HG02678 (cell line): ENCODE data around the gene CD2BP2.
A peak's percentile ranks its signal among the peaks of the same experiment; 100 is the strongest.

Experiments used
- ATAC-seq: cut with Tn5 transposase; IDR thresholded peaks from one replicate; pipeline ENCODE4 v1.9.1; 2021; ENCODE audit warnings: mild to moderate bottlenecking, moderate library complexity; ENCODE audit not compliant: unreplicated experiment

CD2BP2 gene

DNA sequence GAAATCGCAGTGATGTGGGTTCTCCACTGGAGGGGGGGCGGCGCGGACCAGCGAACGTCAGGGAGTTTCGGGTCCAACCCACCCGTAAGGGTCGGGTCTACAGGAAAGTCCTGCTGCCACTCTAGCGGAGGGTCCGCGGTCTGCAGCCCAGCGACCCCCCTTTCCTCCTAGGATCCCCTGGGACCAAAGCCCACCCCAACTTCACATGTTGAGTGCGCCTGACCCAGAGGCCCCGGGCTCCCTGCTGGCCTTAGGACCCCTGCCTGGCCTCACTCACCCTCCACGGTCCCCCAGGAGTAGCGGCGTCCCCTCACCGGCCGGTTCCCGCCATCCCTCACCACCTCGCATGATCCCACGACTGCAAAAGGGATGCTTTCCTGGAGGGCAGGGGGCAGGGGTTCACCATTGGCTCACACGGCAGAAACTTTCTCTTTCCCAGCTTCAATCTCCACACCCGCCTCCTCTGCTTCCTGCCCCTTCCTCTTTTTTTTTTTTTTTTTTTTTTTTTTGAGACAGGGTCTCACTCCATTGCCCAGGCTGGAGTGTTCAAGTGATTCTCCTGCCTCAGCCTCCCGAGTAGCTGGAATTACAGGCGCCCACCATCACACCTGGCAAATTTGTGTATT, 24.2 kb upstream of the CD2BP2 start:
- no peak for ATAC-seq

DNA sequence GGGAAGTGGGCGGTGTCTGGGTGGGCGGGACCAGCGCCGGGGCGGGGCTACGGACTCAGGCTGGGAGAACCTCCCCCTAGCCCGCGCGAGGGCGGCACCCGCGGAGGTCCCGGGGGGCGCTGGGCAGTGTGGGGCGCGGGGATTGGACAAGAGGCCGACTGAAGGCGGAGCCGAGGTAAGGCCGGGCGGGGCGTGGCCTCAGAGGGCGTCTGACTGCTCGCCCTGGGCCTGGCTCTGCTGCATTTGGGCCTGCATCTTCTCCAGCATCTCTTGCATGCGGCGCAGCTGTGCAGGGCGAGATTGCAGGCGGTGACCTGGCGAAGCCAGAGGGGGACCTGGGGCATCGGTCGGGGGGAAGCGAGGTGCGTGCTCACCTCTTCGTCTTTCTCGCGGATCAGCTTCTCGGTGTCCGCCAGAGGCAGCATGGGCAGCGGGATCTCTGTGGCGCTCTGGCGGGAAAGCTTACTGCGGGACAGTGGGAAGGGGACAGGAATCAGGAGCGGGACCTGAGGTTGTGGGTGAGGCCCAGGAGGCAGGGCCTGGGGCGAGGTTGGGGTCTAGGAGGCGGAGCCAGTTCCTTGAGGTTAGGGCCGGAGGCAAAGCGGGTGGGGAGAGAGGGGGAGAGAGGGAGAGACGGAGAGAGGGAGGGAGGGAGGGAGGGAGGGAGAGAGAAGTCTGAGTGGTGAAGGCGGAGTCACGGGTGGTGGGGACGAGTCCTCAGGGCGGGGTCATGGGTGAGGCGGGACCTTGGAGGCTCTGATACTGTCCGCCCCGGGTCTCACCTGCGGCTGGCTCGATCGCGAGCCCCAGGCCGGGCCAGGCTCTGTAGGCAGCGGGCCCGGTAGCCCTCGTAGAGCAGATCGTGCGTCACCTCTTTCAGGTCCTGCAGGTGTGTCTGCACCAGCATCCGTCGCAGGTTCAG, 23.4 kb upstream of the CD2BP2 start:
- peak; percentile 88 for ATAC-seq

DNA sequence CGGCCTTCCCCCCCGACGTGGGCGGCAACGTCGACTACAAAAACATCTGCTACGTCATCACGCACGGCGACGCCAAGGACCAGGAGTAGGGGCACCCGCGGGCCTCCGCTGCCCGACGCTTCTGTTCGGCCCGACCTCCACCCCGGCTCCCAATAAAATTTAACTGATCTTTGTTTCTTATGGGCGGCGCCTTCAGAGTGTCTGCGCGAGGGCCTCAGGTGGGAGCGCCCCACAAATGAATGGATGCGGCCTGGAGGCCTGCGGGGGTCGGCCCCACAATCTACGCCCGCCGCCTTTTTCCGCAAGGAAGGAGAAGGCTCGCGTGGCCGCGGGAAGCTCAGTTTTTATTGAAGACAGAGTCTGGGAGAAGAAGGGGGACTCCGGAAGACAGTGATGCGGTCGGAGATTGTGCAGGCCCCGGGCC, 22.7 kb upstream of the CD2BP2 start:
- ATAC-seq: peak; percentile 42

DNA sequence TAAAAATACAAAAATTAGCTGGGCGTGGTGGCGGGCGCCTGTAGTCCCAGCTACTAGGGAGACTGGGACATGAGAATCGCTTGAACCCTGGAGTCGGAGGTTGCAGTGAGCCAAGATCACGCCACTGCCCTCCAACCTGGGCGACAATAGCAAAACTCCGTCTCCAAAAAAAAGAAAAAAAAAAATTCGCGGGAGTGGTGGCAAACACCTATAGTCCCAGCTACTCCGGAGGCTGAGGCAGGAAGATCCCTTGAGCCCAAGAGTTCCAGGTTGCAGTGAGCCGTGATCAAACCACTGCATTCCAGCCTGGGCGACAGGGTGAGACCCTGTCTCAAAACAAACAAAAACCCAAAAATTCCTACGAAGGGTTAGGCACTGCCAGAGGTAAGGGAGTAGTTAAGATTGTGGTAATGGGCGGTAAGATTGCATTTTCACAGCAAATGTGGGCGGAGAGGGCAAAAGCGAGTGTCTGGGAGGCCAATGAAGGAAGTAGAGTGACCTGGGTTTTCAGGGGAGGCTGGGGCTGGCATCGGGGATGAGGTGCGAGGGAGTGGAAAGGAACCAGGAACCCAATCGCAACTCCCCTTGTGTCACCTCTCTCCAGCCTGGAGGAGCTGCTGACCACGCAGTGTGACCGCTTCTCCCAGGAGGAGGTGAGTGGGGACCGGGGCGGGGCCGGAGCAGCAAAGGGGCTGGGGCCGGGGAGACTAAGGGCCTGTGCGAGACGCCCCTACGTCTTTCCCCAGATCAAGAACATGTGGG, 22.1 kb upstream of the CD2BP2 start:
- no peak for ATAC-seq

DNA sequence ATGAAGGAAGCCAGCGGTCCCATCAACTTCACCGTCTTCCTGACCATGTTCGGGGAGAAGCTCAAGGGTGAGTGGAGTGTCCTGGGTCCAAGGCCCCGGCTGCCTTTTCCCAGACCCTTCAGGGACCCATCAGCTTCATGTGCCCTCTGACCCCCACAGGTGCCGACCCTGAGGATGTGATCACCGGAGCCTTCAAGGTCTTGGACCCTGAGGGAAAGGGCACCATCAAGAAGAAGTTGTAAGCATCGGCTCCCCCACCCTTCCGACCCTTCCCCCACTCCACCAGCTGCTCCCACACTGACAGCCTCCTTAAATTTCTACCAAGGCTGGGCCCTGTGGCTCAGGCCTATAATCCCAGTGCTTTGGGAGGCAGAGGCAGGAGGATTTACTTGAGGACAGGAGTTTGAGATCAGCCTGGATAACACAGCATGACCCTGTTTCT, 21.4 kb upstream of the CD2BP2 start:
- no peak for ATAC-seq

DNA sequence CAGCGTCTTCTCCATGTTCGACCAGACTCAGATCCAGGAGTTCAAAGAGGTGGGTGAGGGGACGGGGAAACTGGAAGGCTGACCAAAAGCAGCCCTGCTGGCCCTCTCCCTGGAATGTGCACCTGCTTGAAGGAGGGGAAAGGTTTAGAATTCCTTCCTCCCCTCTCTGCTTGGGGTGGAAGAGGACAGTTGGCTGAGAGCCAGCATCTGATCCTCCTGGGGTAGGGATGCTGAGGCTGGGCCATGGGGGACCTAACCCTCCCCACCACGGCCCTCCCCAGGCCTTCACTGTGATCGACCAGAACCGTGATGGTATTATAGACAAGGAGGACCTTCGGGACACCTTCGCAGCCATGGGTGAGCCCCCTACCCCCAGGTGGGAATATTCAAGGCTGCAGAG, 20.8 kb upstream of the CD2BP2 start:
- ATAC-seq: no peak

DNA sequence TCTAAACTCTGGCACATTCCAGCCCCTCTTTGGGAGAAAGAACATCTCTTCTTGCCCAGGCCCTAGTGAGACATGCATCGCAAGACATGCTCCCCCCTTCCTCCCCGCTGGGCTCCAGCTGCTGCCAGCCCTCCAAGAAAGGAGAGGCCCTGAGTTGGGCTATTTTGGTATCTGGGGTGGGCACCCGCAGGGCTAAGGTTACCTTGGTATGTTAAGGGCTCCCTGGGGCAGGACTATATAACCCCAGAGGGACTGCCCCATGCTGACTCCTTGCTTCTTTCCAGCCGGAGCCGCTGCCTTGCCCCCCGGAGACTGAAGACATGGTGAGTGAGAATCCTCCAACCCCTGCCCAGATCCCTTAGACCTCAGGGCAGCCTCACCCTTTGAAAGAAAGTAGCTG, 19.4 kb upstream of the CD2BP2 start, which contains the start of gene MYL11:
Gene MYL11 (plus strand): TSS at position 265 of the 400 bp plus-strand sequence. CDS start 56 bp downstream, at position 321.
- ATAC-seq: no peak

DNA sequence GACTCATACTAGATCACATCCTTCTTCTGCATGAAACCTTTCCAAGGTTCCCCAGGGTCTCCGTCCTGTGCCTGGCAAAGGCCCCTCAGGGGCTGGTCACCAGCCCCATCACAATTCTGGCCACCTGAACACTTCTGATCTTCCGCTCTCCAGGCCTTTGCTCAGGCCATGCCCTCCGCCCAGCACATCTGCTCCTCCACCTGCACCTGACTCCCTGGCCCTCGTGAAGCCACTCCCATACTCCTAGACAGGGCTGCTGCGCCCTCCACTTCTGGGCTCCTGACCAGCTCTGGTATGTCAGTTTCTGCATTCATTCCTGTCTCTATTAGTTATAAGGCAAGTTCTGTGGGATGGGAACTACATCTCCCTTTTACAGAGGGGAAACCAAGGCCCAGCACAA, 17.6 kb upstream of the CD2BP2 start:
- ATAC-seq: no peak

DNA sequence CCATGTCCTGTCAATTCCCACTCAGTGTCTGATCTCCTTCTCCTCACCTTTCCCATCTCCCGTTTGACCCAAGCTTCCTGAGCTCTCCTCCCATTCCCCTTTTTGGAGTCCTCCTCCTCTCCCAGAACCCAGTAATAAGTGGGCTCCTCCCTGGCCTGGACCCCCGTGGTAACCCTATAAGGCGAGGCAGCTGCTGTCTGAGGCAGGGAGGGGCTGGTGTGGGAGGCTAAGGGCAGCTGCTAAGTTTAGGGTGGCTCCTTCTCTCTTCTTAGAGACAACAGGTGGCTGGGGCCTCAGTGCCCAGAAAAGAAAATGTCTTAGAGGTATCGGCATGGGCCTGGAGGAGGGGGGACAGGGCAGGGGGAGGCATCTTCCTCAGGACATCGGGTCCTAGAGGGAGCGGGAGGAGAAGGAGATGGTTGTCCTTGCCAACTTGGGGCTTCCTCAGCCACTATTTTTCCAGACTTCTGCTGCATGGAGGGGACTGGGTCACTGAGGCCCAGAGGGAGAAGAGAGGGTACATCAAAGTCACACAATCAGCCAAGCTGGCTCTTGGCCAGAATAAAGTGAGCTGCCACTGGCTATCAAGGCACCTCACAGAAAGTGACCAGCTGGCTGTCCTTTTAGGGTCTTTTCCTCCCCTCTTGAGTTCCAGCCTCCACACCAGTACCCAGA, 17.1 kb upstream of the CD2BP2 start:
- no peak for ATAC-seq

DNA sequence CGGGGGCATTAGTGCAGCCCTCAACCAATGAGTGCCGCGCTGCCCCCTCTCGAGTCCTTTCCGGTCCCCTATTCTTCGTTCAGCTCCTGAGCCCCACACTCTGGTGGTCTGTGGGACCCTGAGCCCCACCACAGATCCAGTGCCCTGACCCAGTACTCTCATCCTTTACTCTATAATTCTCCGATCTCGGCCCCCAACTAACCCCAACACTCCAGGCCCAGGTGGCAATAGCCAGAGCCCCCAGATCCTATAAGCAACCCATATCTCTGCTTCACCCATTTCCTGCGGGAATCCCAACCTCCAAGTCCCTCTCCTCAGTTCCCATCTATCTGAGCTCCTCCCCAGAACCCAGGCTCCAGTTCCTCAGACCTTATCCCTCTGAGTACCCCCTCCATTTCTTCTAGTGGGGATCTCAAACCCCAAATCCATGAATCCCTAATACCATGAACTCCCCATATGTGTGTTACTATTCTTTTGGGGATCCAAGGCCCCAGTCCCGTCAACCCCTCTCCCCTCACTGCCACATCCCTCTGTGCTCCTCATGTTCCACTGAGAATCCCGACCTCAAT, 16.2 kb upstream of the CD2BP2 start:
- ATAC-seq: no peak

DNA sequence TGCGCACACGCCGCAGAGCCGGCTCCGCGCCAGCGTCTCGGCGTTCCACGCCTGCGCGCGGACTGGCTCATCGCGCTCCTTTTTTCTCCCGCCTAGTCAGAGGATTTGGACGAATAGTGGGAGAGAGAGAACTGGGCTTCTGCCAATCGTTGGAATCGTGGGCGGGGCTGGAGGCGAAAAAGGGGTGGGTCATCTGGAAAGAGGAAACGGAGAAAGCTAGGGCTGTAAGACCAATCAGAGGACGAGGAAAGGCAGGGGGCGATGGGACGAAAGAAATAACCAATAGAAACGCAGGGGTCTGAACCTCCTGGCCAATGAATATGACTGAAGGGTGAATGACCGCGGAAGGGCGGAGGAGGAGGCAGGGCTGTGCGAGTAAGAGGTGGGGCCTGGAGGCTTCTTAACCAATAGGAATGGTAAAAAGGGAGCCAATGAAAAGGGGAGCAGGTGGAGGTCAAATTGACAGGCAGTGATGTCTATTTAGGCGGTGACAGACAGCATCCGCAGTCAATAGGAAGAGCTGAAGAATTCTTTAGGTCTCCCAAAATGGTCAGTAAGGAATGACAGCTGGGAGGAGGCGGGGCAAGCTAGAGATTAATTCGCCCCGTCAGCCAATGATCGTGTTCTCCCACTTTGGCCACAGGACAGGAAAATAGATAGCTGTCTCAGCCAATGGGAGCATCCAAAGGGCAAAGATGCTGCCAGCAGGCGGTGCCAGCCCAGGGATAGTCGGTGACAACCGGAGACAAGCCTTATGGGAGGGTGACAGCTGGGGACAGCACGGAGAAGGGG, 15.5 kb upstream of the CD2BP2 start, which contains the start of gene TBC1D10B:
Gene TBC1D10B (minus strand): TSS at position 39 of the 792 bp plus-strand sequence. CDS start 311 bp downstream, outside the sequence.
- ATAC-seq: peak; percentile 78

DNA sequence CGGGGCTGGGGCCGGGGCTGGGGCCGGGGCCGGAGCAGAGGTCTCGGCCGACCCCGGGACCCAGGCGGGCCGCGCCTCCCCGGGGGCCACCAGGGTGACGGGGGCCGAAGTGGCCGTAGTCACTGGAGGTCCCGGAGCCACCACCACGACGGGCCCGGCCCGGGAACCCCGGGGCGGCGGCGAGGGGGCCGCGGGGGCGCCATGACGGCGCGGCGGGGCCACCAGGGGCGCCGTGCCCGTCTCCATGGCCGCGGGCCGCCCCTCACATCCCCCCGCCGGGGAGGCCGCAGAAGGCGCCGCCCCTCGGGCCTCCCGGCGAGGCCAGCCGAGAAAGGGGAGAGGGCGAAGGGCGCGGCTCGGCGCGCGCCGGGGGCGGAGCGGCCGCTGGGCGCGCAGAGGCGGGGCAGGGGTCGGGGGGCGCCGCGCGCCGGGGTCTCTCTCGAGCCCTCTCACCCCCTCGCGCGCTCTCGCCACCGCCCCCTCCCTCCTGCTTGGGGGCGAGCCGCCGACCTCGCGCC, 14.9 kb upstream of the CD2BP2 start:
- ATAC-seq: peak; percentile 10

DNA sequence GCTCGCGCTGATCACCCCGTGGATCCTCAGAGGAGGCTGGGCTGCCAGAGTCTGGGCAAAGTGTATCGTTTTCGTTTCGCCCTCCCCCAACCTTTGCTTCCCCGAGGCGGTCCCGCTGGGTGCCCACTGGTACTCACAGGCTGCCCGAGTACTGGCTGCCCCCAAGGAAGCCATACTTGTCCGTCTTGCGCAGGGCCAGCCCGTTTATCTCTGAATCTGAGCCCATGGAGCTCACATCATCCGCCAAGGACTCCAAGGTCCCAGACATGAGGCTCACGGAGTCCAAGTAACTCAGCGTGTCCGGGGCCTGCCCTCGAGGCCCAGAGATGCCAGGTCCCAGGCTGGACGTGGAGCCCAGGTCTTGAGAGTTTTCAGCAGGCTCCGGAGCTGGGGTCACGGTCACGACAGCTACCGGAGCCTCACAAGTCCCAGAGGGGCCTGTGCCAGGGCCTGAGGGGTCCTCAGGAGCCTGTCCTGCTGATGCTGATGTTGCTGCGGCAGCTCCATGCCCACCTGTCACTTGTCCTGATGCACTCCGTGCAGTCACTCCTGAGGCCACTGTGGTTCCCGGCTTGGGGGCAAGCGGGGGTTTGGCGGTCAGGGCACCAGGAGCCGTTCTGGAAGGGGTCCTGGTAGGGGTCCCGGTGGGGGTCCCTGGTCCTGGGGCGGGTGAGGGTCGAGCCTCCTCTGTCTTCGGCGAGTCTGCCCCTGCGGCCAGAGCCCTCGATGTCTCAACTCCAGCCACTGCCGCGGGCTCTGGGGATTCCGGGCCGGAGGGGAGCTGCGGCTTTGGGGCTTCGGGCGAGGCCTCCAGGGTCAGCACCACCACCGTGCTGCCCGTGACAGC, 14.2 kb upstream of the CD2BP2 start:
- ATAC-seq: no peak

DNA sequence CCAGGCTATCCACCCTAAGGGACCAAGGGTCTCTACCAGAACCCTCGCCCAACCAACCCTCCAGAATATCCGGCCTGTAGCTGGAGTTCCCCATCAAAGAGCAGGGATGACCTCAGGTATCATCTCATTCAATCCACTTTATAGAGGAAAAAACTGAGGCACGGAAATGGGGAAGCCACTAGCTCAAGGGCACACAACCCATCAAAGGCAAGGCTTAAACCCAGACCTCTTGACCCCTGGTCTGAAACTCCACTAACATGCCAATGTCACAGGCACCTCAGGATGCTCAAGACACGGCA, 13.6 kb upstream of the CD2BP2 start:
- no peak for ATAC-seq

DNA sequence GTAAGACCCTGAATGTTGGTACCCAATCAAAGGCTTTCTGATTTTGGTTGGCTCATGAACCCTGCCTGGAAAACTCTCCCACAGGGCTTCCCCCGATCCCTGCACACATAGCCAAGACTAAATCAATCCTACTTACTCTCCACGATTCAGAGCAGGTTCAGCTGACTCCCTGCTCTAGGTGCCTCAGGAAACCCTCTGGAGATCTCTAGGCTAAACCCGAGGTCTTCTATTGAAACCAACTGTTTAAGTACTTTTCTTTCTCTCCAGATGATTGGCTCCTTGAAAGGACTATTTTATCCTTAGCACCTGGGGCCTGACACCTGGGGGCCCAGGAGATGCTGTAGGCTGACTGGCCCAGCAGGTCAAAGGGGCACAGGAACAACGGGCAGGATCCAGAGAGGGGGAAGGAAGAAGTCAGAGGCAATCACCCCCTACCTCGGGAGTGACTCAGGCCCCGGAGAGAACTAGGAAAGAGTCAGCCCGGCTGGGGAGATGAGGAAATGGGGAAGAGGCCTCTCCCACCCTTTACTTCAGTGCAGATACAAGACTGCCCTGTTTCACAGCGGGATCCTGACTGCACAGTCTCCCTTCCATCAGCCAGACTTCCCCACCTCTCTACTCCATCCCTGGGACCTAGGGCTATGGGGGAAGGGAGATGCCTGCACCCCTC, 13.1 kb upstream of the CD2BP2 start:
- no peak for ATAC-seq

DNA sequence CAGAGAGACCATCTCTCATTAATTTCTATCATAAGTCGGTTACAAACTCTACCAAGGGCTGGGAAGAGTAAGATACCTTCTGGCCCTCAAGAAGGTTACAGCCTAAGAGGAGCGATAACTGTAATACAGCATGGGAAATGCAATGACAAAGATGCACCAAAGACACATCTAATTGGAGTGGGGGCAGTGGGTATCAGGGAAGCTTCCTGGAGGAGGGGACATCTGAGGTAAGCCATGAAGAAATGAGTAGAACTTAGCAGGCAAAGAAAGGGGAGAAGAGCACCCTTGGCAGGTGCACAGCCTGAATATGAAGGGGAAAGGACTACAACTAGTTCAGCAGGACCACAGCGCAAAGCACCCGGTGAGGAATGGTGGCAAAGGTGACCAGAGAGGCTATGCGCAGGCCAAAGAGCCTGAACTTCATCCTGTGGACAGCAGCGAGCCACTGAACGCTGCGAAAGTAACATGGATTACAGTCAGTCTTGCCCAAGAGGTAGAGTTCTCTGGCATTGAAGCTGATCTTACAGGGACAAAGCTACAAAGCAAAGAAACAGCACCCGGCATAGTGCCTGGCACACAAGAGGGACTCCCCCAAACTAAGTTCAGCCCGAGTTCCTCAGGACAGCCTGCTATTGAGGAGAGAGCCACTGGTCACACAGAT, 12.4 kb upstream of the CD2BP2 start:
- ATAC-seq: no peak

DNA sequence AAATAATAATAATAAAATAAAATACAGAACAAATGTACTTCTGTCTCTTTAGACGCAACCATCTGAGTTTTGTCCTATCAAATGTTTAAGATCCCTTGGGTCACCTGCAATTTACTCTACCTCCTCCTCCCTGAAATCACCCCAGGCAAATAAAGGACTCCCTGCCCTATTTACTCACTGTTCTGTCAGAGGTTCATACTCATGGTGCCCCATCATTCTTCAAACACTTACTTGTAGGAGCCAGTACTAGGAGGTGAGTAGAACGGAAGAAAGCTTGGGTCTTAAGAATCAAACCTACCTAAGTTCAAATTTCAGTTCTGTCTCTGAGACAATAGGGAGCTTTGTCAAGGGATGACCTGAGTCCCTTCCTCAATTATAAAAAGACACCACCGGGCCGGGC, 11.4 kb upstream of the CD2BP2 start:
- no peak for ATAC-seq

DNA sequence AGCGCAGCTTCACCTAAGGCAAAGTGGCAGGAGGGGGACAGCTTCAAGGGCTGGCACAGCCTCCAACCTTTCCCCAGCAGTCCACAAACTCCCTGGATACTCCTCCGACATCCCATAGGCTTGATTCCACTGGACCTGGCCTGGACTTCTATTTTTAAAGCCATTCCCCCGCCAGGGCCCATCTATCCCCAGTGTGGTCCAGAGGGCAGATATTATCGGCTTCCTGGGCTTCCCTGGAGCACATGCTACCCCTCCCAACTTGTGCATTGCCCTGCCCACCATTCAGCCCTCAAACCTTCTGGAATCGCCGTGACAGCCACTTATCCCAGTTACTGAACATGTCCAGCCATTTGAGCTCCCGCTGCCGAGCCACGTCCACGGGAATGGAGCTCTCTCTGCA, 10.1 kb upstream of the CD2BP2 start:
- no peak for ATAC-seq
